HT-29 (cell line): Measurements from ENCODE around the gene NFATC1. TPM values are rescaled to one million over a fixed set of nuclear protein-coding genes. Genes with fewer than 3 reads are reported as not detected.
A peak's percentile ranks its signal among the peaks of the same experiment; 100 is the strongest.

Experiments
- DNase-seq: peaks from one replicate; pipeline ENCODE4 v3.0.0-alpha.2; 2015; ENCODE audit warnings: low spot score
- total RNA-seq: library from RNA; depleted of rRNA; stranded (reverse); fragments of >200 nt; shearing (Covaris generic); gene quantifications from 2 replicates; pipeline ENCODE4 v1.2.3, GENCODE V29; 2014

NFATC1 gene
- total RNA-seq, 1 experiment from 2014 or later = not detected

DNA sequence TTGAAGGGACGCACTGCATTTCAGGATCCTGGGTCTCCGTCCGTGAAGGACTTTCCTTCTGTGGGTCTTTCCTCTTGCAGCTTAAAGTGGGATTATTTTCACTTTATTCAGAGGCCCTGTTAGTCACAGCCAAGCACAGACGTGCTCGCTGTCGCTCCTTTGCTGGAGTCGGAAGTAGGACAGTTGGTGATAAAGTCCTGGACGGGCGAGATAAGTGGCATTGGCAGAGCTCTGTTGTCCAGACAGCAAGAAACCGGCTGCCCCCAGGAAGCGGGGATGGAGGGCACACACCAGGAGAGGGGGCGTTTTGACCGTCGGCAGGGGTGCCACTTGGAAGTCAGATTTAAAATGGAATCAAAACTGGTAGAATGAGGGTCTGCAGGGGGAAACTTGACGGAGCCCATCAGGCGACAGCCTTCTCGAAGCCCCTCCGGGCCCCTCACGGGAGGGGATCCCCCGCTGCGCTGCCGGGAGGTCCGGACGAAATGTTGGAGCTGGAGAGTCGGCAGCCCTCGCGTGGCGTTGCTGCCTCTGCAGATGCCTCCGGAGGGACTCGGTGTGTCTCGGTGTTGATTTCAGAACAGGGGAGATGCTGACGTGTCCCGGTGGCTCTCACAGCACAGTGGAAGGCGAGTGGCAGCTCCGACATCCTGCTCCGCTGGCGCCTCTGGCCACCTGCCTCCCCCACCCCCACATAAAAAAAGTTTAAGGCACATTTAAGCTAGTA is 124.2 kb downstream of the NFATC1 start:
- no peak for DNase-seq

- no peak for DNase-seq
These were observed 125.0 kb downstream of the NFATC1 start for GRCh38 chr18:79520478-79521390.

DNA sequence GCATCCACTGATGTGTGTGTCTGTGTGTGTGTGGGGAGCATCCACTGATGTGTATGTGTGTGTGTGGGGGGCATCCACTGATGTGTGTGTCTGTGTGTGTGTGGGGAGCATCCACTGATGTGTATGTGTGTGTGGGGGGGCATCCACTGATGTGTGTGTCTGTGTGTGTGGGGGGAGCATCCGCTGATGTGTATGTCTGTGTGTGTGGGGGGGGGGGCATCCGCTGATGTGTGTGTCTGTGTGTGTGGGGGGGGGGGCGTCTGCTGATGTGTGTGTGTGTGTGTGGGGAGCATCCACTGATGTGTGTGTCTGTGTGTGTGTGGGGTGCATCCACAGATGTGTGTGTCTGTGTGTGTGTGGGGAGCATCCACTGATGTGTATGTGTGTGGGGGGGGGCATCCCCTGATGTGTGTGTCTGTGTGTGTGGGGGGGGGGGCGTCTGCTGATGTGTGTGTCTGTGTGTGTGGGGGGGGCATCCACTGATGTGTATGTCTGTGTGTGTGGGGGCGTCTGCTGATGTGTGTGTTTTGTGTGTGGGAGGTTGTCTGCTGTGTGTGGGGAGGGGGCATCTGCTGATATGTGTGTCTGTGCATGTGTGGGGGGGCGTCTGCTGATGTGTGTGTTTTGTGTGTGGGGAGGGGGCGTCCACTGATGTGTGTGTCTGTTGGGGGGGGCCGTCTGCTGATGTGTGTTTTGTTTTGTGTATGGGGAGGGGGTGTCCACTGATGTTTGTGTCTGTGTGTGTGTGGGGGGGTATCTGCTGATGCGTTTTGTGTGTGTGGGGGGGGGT is 125.9 kb downstream of the NFATC1 start:
- no peak for DNase-seq

DNA sequence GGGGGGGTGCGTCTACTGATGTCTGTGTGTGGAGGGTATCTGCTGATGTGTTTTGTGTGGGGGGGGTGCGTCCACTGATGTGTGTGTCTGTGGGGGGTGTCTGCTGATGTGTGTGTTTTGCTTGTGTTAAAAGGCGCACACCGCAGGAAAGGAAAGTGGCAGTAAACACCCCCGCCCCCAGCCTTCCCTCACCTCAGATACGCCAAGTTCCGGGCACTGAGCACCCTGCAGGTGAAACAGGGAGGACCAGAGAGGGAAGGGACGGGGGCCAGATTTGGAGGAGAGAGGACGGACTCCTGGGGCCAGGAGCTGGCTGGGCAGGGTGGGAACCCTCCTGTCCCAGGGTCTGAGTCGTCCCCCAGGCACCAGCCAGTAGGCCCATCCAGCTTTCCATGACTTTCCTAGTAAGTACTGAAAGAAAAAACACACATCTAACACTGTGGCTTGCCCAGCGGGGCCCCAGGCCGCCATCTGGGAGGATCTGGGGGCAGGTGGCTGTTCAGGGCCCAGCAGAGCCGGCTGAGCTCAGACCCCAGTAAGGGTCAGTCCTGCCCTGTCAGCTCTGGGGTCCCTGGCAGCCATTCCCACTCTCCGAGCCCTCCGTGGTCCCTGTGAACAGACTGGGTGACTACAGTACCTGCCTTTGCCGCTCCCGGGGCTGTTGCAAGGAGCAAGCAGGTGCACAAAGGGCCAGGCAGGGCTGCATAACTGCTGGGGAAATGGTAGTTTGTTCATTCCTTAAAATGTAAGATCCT is 126.9 kb downstream of the NFATC1 start:
- no peak for DNase-seq

- no peak for DNase-seq
These were observed 127.5 kb downstream of the NFATC1 start for GRCh38 chr18:79523206-79523735.

DNA sequence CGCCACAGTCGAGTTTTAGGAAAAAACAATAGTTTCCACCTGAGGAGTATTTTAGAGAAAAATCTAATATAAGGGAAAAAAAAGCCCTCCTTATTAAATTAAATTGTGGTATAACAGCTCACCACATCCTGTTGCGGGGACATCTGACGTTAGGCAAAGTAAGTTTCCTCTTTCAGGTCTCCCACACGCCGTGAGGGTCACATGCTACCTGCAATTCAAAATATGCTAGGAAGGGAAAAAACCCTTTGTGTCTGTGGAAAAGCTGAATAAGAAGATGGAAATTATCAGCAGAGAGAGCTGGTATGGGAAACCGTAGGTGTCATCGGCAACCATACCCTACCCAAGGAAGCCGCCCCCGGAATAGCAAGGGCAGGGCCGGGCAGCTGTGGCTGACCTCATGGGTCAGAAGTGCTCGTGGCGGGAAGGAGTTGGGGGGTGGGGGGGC is 128.0 kb downstream of the NFATC1 start:
- no peak for DNase-seq

DNA sequence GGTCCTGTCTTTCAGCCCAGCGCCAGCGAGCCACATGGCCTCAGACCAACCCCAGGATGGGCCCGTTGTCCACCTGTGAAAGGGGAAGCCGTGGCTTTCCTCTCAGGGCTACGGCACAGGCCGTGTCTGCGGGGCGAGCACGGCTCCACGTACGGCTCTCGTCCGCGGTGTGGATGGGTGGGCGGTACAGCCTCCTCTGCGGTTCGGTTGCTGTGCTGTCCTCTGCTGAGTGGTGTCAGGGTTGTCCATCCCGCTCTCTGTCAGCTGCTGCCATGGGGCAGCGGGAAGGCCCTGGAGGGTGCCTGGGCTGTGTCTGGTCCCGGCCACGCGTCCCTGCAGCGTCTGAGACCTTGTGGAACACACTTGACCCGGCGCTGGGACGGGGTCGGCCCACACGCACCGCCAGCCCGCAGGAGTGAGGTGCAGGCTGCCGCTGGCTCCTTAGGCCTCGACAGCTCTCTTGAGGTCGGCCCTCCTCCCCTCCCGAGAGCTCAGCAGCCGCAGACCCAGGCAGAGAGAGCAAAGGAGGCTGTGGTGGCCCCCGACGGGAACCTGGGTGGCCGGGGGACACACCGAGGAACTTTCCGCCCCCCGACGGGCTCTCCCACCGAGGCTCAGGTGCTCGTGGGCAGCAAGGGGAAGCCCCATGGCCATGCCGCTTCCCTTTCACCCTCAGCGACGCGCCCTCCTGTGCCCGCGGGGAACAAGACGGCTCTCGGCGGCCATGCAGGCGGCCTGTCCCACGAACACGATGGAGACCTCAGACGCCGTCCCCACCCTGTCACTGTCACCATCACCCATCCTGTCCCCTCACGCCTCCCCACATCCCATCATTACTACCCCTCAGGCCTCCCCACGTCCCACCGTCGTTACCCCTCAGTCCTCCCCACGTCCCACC is 128.7 kb downstream of the NFATC1 start:
- DNase-seq = no peak

DNA sequence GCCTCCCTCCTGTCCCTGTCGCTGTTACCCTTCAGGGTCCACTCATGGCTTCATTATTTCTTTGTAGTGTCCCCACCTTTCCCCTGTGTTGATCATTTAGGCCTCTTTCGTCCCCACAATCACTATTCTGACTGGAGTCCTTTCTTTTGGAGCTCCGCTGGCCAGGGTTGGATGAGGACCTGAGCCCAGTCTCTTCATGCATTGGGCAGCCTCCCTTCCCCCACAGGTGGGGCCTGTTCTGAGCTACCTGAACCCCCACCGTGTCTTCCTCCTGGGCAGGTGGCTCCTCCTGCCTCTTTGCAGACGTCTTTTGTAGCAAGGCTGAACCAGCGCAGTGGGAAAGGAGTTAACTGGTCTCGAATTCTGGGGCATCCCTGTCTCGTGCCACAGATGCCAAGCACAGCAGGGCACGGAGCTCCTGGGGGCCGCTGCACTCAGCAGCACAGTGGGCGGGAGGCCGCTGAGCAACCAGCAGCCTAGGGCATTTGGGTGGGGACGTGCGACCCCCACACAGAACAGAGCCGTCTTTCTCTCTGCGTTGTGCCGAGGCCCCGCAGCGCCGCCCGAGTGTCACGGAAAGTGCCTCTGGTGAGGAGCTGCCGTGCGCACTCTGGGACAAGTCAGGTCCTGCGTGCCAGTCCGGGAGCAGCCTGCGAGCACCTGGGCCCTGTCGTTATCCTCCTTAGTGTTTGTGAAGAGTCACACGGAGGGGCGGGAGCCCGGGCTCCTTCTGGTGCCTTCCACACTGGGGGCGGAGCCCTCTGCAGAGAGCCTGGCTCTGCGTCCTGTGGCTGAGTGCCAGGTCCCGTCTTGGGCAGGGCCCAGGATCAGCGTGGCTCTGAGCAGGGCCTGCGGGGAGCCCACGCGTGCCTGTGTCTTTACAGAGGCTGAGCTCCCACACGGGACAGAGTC is 130.1 kb downstream of the NFATC1 start:
- no peak for DNase-seq

DNA sequence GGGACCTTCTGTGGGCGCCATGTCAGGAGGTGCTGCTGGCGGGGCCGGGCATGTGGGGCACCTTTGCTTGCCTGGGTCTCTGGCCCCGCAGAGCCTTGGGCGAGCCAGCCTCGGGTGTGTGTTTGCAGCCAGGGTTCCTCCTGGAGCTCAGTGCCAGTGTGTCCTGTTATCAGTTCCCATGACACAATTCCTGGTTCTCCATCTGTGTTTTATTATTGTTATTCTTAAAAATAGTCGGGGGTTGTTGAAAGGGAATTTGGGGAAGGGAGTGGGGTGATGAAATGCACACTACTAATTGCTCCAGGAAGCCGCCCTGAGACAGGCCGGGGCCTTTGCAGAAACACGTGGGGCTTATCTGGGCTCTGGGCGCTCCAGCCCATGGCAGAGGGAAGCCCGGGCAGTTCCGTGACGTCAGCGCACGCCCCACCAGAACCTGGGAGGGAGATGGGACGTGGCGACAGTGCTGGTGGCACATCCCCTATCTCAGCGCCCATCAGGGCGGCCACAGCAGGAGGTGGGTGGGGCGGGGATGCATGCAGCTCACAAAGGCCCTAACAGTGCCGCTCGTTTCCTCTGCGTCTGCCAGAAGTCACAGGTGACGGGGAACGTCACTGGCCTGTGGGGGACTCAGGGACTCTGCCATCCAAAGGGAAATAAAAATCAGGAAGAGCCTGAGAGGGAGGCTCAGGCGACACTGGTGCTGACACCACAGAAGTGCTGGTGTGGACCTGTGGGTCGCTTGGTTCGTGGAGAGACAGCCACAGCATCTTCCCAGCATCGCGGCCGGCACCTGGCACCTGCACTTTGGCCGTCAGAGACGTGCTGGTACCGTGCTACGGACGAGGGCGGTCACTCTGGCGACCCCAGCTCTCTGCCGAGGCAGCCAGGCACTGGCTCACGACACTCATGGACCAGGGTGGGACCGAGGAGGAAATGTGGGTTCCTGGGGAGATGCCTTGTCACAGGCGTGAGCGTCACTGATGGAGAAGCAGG is 131.0 kb downstream of the NFATC1 start:
- DNase-seq = no peak

GRCh38 chr18:79527656-79528315 is 132.1 kb downstream of the NFATC1 start:
- no peak for DNase-seq

DNA sequence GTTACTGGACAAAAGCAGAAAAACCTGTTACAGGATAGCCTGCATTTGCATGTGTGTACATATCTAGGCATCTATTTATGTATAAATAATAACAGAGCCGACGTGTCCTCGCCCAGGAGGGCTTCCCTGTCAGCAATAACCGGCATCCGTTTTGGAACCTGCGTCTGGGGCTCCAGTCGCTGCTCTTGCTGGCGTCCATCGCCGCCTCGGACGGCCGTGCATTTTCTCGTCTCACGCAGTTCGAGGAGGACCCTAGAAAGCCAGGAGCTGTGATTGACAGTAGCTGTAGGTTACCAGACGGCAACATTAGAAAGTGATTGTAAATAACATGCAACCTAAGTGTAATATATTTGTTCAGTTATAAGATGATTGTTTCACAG is 132.6 kb downstream of the NFATC1 start:
- no peak for DNase-seq

DNA sequence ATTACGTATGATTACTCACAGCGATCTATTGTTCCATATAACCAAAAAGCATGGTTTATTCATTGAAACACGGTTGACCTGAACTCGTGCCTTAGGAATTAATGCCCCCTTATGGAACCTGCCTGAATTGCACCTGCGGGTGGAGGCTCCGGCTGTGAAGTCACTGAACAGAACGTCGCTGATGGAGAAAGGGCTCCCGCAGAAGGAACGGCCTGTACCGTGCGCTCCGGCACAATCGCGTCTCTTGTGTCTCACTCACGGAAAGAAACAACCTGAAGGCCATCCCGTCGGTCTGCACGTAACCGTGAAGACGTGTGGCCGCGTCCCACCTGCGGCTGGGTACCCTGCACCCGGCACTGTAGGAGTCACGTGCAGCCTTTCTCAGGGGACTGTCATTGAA is 133.1 kb downstream of the NFATC1 start:
- peak; percentile 64 for DNase-seq

DNA sequence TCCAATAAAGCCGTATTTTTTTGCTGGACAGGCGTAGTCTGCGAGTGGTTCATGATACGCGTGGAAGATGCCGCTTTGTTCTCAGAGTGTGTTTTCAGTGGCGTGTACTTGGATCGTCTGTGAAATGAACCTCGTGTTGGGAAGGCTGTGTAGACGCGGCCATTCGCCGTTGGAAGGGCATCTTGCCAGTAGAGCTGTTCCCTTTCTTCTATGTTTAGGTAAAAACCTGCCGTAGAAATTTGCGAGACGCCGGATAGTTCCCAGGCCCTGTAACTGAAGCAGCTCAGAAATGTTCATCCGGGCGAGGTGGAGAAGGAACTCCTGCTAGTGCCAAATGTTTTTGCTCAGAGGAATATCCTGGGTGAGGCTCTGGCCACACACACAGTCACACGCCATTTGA is 133.6 kb downstream of the NFATC1 start:
- DNase-seq = no peak

- DNase-seq = no peak
These were observed 134.3 kb downstream of the NFATC1 start for GRCh38 chr18:79529991-79530390.

- no peak for DNase-seq
These were observed 135.1 kb downstream of the NFATC1 start for GRCh38 chr18:79530821-79531220.

- no peak for DNase-seq
These were observed 135.7 kb downstream of the NFATC1 start for GRCh38 chr18:79531386-79531785.

DNA sequence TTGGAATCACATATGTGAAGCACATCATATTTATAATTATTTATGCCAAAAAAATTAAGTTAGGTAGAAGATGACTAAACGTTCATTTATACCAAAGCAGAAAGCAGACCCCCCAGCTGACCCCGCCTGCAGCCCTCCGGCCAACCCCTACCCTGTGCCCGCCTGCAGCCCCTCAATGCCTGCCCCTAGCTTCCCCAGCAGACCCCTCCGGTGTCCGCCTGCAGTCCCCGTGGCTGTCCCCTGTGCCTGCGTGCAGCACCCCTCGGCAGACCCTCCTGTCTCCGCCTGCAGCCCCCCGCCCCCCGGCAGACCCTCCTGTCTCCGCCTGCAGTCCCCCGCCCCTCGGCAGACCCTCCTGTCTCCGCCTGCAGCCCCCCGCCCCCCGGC is 136.2 kb downstream of the NFATC1 start:
- no peak for DNase-seq
